Ishikawa (cell line): Measurements from ENCODE around the gene DRD1.

ENCODE experiments used
- CEBPB ChIP-seq: IDR thresholded peaks from 2 replicates; pipeline ENCODE4 v1.6.1; 2012
- CREB1 ChIP-seq: IDR thresholded peaks from 2 replicates; pipeline ENCODE4 v1.6.1; 2012; ENCODE audit warnings: low read depth
- EGR1 ChIP-seq: IDR thresholded peaks from 2 replicates; pipeline ENCODE4 v1.6.1; 2012
- EP300 ChIP-seq: IDR thresholded peaks from 2 replicates; pipeline ENCODE4 v1.6.1; 2012; ENCODE audit warnings: borderline replicate concordance
- FOXM1 ChIP-seq: IDR thresholded peaks from 2 replicates; pipeline ENCODE4 v1.6.1; 2012; ENCODE audit warnings: low read depth, borderline replicate concordance
- NFIC ChIP-seq: IDR thresholded peaks from 2 replicates; pipeline ENCODE4 v1.6.1; 2012
- RAD21 ChIP-seq: IDR thresholded peaks from 2 replicates; pipeline ENCODE4 v1.6.1; 2012; ENCODE audit warnings: low read depth
- TAF1 ChIP-seq: IDR thresholded peaks from 2 replicates; pipeline ENCODE4 v1.6.1; 2012; ENCODE audit warnings: low read depth, mild to moderate bottlenecking
- TCF12 ChIP-seq: IDR thresholded peaks from 2 replicates; pipeline ENCODE4 v1.6.1; 2012; ENCODE audit warnings: low read depth
- TEAD4 ChIP-seq: IDR thresholded peaks from 2 replicates; pipeline ENCODE4 v1.6.1; 2012
- YY1 ChIP-seq: IDR thresholded peaks from 2 replicates; pipeline ENCODE4 v1.6.1; 2012; ENCODE audit warnings: low read depth
- ZBTB7A ChIP-seq: IDR thresholded peaks from 2 replicates; pipeline ENCODE4 v1.6.1; 2012; ENCODE audit warnings: low read depth
- TF ChIP-seq, protein P1 (sequence below): IDR thresholded peaks from 2 replicates; pipeline ENCODE4 v1.6.1; 2012
- TF ChIP-seq, protein P2 (sequence below): IDR thresholded peaks from 2 replicates; pipeline ENCODE4 v1.6.1; 2012
- TF ChIP-seq, protein P3 (sequence below): IDR thresholded peaks from 2 replicates; pipeline ENCODE4 v1.6.1; 2012; ENCODE audit warnings: low read depth, mild to moderate bottlenecking

The DRD1 gene

DNA sequence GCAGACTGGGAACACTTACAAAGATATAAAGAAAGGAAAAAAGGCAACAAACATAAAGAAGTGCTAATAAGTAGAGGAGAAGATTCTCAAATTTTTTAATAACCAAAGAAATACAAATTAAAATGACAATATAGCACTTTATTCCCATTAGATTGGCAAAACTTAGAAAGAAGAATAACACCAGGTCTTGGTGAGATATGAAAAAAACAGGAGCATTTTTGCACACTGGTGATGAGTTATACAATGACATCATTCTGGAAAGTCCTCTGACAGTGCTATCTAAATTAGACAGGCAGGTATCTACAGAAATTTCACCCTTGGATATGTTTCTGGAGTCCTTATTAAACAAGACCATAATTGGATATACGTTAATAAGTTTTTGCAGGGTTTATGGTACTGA lies 24.9 kb upstream of the DRD1 start:
- TF ChIP-seq, protein P1, sequence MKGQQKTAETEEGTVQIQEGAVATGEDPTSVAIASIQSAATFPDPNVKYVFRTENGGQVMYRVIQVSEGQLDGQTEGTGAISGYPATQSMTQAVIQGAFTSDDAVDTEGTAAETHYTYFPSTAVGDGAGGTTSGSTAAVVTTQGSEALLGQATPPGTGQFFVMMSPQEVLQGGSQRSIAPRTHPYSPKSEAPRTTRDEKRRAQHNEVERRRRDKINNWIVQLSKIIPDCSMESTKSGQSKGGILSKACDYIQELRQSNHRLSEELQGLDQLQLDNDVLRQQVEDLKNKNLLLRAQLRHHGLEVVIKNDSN: no peak
- TF ChIP-seq EGR1: no peak

DNA sequence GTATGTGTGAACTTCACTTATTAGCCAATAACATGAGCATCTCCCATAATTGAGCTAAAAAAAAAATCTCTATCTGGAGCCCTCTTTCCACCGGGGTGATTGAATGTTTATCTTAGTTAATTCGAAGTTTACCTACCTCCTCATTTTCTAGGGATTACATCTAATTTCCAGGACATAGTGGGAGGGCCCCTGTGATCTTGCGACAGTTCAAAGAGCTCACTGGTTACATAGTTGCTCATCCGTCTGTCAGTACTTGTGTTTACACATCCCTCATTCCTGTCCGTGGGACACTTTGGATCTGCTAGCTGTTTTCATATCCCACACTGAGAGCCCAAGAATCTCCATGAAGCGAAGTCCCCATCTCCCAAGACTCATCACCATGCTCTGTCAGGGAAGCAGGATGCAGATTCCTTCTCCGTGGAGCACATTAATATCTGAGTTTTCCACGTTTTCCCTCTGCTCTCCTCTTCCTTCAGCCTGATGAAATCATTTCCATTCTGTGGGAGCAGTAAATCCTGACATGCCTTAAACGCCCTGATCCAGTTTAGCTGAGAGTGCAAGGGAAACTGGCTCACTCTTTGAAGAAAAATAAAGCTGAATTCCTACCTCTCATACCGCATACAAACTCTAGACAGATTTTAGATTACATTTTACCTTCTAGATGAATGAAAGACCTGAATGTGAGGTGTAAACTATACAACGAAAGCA lies 24.2 kb upstream of the DRD1 start:
- no peak for TF ChIP-seq TCF12
- TF ChIP-seq TAF1: no peak
- TF ChIP-seq CEBPB: no peak
- no peak for TF ChIP-seq ZBTB7A
- TF ChIP-seq, protein P1: no peak
- no peak for TF ChIP-seq RAD21
- no peak for TF ChIP-seq TEAD4
- TF ChIP-seq, protein P2, sequence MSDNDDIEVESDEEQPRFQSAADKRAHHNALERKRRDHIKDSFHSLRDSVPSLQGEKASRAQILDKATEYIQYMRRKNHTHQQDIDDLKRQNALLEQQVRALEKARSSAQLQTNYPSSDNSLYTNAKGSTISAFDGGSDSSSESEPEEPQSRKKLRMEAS: no peak
- no peak for TF ChIP-seq NFIC
- TF ChIP-seq CREB1: no peak
- TF ChIP-seq EP300: no peak
- no peak for TF ChIP-seq EGR1
- TF ChIP-seq, protein P3, sequence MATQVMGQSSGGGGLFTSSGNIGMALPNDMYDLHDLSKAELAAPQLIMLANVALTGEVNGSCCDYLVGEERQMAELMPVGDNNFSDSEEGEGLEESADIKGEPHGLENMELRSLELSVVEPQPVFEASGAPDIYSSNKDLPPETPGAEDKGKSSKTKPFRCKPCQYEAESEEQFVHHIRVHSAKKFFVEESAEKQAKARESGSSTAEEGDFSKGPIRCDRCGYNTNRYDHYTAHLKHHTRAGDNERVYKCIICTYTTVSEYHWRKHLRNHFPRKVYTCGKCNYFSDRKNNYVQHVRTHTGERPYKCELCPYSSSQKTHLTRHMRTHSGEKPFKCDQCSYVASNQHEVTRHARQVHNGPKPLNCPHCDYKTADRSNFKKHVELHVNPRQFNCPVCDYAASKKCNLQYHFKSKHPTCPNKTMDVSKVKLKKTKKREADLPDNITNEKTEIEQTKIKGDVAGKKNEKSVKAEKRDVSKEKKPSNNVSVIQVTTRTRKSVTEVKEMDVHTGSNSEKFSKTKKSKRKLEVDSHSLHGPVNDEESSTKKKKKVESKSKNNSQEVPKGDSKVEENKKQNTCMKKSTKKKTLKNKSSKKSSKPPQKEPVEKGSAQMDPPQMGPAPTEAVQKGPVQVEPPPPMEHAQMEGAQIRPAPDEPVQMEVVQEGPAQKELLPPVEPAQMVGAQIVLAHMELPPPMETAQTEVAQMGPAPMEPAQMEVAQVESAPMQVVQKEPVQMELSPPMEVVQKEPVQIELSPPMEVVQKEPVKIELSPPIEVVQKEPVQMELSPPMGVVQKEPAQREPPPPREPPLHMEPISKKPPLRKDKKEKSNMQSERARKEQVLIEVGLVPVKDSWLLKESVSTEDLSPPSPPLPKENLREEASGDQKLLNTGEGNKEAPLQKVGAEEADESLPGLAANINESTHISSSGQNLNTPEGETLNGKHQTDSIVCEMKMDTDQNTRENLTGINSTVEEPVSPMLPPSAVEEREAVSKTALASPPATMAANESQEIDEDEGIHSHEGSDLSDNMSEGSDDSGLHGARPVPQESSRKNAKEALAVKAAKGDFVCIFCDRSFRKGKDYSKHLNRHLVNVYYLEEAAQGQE: no peak
- TF ChIP-seq YY1: no peak
- TF ChIP-seq FOXM1: no peak

DNA sequence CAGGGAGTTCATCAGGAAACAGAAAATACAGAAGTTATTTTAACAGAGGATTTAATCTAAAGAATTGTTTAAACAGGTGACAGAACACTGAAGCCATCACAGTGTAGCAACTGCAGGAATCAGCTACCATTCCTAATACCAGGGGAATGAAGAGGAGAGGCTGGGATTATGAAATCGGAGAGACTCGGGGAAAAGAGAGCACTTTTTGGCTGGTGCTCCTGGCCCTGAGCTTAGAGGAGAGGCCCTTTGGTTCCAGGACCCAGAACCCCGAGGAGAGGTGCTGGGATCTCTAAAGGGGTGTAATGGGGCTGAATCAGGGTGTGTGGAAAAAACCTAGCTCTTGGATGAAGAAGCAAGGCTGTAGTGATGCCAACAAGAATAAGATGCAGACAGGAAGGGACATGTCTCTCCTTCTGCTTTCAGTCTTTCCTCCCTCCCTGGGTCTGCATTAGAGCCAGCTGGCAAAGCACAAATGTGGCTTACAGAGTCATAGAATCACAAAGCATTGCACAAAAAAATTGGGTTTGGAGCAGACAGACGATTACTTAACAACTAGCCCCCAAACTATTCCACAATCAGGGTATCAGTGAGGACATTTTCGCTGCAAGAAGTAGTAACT lies 22.8 kb upstream of the DRD1 start:
- no peak for TF ChIP-seq EGR1

DNA sequence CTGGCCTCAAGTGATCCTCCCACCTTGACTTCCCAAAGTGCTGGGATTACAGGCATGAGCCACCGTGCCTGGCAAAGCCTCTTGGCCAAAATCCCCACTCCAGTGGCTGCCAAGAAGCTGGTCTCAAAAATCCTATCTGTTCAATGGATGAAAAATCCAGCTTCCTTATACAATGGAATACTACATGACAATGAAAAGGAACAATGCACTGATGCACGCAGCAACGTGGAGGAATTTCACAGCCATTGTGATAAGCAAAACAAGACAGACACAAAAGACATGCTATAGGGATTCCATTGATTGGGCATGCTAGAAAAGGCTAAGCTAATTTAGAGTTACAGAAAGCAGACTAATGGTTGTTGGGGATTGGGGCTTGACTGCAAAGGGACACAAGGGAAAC lies 21.3 kb upstream of the DRD1 start:
- no peak for TF ChIP-seq TAF1
- TF ChIP-seq NFIC: no peak
- TF ChIP-seq CEBPB: no peak
- TF ChIP-seq, protein P1: no peak
- TF ChIP-seq, protein P2: no peak
- TF ChIP-seq EGR1: no peak
- TF ChIP-seq FOXM1: no peak
- TF ChIP-seq RAD21: no peak
- TF ChIP-seq CREB1: no peak
- TF ChIP-seq TCF12: no peak
- TF ChIP-seq ZBTB7A: no peak
- TF ChIP-seq YY1: no peak
- no peak for TF ChIP-seq EP300
- no peak for TF ChIP-seq TEAD4
- TF ChIP-seq, protein P3: no peak

DNA sequence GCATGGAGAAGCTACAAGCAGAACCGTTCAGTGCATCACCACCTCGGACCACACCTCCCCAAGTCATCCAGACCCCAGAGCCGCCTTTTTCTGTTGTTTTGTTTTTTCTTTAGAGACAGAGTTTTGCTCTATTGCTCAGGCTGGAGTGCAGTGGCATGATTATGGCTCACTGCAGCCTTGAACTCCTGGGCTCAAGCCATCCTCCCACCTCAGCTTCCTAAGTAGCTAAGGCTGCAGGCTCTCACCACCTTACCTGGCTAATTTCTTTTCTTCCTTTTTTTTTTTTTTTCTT lies 20.9 kb upstream of the DRD1 start:
- TF ChIP-seq, protein P1: no peak
- no peak for TF ChIP-seq EGR1
- TF ChIP-seq YY1: no peak
- no peak for TF ChIP-seq ZBTB7A
- TF ChIP-seq, protein P2: no peak
- TF ChIP-seq FOXM1: no peak
- TF ChIP-seq CEBPB: no peak
- TF ChIP-seq TCF12: no peak
- TF ChIP-seq TAF1: no peak
- TF ChIP-seq NFIC: no peak
- TF ChIP-seq RAD21: no peak
- TF ChIP-seq TEAD4: no peak
- TF ChIP-seq CREB1: no peak
- TF ChIP-seq, protein P3: no peak
- no peak for TF ChIP-seq EP300
